ENCODE results near the gene SLCO2B1. TPM values are rescaled to one million over a fixed set of nuclear protein-coding genes. Genes with fewer than 3 reads are reported as not detected.

The SLCO2B1 gene
- total RNA-seq, 1 donor from 2014 or later = 403 TPM

DNA sequence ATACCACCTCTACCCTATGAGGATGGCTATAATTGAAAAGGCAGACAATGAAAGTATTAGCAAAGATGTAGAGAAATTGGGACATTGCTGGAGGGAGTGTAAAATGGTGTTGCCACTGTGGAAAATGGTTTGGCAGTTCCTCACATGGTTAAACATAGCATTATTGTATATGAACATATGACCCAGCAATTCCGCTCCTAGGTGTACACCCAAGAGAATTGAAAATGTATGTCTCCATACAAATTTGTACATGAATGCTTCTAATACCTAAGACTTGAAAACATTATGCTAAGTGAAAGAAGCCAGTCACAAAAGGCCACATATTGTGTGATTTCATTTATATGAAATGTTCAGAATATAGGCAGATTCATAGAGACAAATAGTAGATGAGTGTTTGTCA is 10.0 kb downstream of the SLCO2B1 start:
- no peak overlapping the region for H3K27ac ChIP-seq
- TF ChIP-seq, protein P1, sequence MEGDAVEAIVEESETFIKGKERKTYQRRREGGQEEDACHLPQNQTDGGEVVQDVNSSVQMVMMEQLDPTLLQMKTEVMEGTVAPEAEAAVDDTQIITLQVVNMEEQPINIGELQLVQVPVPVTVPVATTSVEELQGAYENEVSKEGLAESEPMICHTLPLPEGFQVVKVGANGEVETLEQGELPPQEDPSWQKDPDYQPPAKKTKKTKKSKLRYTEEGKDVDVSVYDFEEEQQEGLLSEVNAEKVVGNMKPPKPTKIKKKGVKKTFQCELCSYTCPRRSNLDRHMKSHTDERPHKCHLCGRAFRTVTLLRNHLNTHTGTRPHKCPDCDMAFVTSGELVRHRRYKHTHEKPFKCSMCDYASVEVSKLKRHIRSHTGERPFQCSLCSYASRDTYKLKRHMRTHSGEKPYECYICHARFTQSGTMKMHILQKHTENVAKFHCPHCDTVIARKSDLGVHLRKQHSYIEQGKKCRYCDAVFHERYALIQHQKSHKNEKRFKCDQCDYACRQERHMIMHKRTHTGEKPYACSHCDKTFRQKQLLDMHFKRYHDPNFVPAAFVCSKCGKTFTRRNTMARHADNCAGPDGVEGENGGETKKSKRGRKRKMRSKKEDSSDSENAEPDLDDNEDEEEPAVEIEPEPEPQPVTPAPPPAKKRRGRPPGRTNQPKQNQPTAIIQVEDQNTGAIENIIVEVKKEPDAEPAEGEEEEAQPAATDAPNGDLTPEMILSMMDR (IDR thresholded peaks at IDR 0.05) = no peak
- H3K9me3 ChIP-seq = no peaks in the 10 kb centered on the region
- H3K27me3 ChIP-seq = no peaks in the 10 kb centered on the region
- no peaks in the 10 kb centered on the region for H3K4me1 ChIP-seq
- no peaks in the 10 kb centered on the region for H3K36me3 ChIP-seq
- no peak overlapping the region for H3K4me3 ChIP-seq
- intact Hi-C loops (cut with DNase I) = no loop called here
- DNase-seq (ENCODE audit: low spot score in 2 of 2) = no peak

DNA sequence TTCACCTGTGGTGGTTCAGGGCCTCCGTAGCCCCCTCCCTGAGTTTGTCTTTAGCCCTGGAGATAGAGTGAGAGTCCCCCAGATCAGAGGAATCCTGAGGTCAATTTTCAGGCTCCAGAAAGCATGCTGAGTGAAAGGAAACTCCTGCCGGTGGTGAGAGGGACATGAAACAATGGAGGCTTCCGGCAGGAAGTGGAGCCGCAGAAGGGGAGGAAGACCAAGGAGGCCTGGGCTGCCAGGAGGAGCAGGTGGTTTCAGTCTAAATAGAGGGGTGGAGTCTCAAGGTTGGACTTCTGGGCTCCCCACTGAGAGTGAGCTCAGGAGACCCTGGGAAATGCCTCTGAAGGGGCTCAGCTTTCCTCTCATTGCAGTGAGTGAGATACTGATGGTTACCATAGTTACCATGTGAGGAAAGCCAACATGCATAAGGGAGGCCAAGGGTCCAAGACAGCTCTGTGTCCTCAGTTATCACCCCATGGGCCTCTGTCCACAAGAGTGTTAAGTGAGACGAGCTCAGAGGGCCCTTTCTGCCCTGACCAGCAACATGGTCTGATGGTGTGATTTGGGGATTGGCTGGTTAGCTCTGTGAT is 10.7 kb downstream of the SLCO2B1 start:
- no peak for DNase-seq (ENCODE audit: low spot score in 2 of 2)
- TF ChIP-seq, protein P1 (IDR thresholded peaks at IDR 0.05) = no peak
- H3K27me3 ChIP-seq = no peaks in the 10 kb centered on the region
- H3K9me3 ChIP-seq = no peaks in the 10 kb centered on the region
- intact Hi-C loops (cut with DNase I) = no loop called here
- H3K36me3 ChIP-seq = no peaks in the 10 kb centered on the region
- H3K4me3 ChIP-seq = no peak overlapping the region
- no peak overlapping the region for H3K27ac ChIP-seq
- no peaks in the 10 kb centered on the region for H3K4me1 ChIP-seq

DNA sequence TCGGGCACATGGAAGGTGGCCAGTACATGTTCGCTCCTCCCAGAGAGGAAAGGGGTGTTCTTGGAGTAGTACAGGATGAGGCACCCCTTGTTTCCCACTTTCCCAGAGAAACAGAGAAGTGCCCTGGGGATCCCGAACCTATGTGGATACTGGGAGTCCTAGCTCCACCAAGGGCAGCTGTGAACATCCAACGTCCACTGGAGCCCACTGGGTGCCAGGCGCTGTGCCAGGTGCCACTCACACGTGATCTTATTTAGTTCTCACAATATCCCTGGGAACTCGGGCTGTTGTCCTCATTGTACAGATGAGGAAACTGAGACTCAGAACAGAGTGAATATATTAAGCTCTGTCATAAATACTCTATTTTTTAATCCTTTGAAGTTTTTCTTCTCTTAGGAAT is 12.0 kb downstream of the SLCO2B1 start:
- intact Hi-C loops (cut with DNase I) = no loop called here
- H3K36me3 ChIP-seq = no peaks in the 10 kb centered on the region

DNA sequence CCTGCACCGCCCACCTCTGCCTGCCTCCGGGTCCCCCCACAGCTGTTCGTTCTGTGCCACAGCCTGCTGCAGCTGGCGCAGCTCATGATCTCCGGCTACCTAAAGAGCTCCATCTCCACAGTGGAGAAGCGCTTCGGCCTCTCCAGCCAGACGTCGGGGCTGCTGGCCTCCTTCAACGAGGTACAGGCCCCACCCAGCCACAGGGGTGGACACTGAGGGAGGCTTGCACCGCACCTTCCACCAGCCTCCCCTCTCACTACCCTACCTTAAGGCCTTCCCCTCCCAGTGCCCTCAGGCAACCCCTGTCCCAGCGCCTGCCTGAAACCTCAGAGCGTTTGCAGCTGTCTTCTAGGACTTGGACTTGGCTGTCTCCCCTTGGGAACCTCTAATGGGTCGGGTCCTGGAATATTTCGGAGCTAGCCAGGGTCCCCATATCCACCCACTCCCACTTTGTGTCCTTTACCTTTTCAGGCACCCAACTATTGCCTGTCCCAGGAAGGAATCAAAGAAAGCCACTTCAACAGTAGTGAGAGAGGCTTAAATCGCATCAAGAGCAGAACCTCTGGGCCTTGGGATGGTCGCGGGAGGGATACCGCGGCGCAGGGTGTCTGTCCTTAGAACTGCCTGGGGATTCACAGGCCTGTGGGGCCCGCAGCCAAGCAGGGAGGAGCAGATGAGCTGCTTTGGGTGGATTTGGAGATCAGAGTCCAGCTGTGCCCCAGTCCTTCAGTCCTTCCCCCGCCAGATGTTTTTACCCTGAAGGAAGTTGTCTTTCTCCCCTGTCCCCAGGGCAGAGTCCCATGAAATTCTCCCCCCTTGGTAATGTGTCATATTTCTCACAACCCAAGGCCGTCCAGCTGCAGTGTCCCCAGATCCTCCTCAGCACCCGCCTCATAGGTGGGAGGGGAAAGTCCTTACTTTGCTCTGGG is 13.3 kb downstream of the SLCO2B1 start:
- intact Hi-C loops (cut with DNase I) = no loop called here
- no peaks in the 10 kb centered on the region for H3K36me3 ChIP-seq
- H3K9me3 ChIP-seq = no peaks in the 10 kb centered on the region
- no peak overlapping the region for H3K27ac ChIP-seq
- no peaks in the 10 kb centered on the region for H3K27me3 ChIP-seq
- TF ChIP-seq, protein P1 (IDR thresholded peaks at IDR 0.05) = no peak
- no peaks in the 10 kb centered on the region for H3K4me1 ChIP-seq
- DNase-seq (ENCODE audit: low spot score in 2 of 2) = no peak
- no peak overlapping the region for H3K4me3 ChIP-seq

More for the DNA sequence above, 12.0 kb downstream of the SLCO2B1 start:
- no peak overlapping the region for H3K27ac ChIP-seq
- no peaks in the 10 kb centered on the region for H3K27me3 ChIP-seq
- H3K4me1 ChIP-seq = no peaks in the 10 kb centered on the region
- TF ChIP-seq, protein P1 (IDR thresholded peaks at IDR 0.05) = no peak
- no peaks in the 10 kb centered on the region for H3K9me3 ChIP-seq
- H3K4me3 ChIP-seq = no peak overlapping the region
- no peak for DNase-seq (ENCODE audit: low spot score in 2 of 2)

DNA sequence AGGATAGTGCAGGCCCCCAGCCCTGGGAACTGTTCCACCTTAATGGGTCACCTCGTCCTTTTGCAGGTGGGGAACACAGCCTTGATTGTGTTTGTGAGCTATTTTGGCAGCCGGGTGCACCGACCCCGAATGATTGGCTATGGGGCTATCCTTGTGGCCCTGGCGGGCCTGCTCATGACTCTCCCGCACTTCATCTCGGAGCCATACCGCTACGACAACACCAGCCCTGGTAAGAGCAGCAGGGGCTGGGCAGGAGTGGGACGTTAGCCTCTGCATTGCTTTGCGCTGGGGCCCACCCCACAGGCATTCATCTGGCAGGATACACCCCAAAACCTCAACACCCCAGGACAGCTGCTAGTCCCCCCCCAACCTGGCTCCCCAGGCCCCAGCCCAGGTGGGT is 14.8 kb downstream of the SLCO2B1 start:
- no peaks in the 10 kb centered on the region for H3K9me3 ChIP-seq
- H3K4me1 ChIP-seq = no peaks in the 10 kb centered on the region
- TF ChIP-seq, protein P1 (IDR thresholded peaks at IDR 0.05) = no peak
- no peaks in the 10 kb centered on the region for H3K36me3 ChIP-seq
- no peak overlapping the region for H3K4me3 ChIP-seq
- no peaks in the 10 kb centered on the region for H3K27me3 ChIP-seq
- no peak for DNase-seq (ENCODE audit: low spot score in 2 of 2)
- intact Hi-C loops (cut with DNase I) = no loop called here
- H3K27ac ChIP-seq = no peak overlapping the region
